ENCODE results near the gene RIC8B. TPM values are rescaled to one million over a fixed set of nuclear protein-coding genes. Genes with fewer than 3 reads are reported as not detected.

RIC8B gene
- total RNA-seq, 2 donors from 2014 or later = 19.6 to 23.3 TPM

GRCh38 chr12:106819991-106820390 is 45.5 kb downstream of the RIC8B start:
- TF ChIP-seq, protein P1, sequence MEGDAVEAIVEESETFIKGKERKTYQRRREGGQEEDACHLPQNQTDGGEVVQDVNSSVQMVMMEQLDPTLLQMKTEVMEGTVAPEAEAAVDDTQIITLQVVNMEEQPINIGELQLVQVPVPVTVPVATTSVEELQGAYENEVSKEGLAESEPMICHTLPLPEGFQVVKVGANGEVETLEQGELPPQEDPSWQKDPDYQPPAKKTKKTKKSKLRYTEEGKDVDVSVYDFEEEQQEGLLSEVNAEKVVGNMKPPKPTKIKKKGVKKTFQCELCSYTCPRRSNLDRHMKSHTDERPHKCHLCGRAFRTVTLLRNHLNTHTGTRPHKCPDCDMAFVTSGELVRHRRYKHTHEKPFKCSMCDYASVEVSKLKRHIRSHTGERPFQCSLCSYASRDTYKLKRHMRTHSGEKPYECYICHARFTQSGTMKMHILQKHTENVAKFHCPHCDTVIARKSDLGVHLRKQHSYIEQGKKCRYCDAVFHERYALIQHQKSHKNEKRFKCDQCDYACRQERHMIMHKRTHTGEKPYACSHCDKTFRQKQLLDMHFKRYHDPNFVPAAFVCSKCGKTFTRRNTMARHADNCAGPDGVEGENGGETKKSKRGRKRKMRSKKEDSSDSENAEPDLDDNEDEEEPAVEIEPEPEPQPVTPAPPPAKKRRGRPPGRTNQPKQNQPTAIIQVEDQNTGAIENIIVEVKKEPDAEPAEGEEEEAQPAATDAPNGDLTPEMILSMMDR (conservative IDR thresholded peaks at IDR 0.05) = no peak
- Histone ChIP-seq H3K9ac (ENCODE audit: extremely low read depth, low read length, poor library complexity, severe bottlenecking) (no peak overlapping the region), H3K27me3 (ENCODE audit: control insufficient read depth, insufficient read depth, low read length, poor library complexity, severe bottlenecking) (no peaks in the 10 kb centered on the region), H3K4me3 (ENCODE audit: low read length) (no peak overlapping the region), H3K27ac (ENCODE audit: low read depth, low read length) (peak overlapping the region; percentile 47), H3K36me3 (ENCODE audit: control insufficient read depth, insufficient read depth, low read length) (peaks cover 23% of the 10 kb centered on the region), H3K9me3 (ENCODE audit: control insufficient read depth, low read length) (no peaks in the 10 kb centered on the region), H3K4me1 (ENCODE audit: control insufficient read depth, insufficient read depth, low read length) (no peaks in the 10 kb centered on the region)
- Mint-ChIP-seq H3K4me3 (no peak overlapping the region), H3K27ac (no peak overlapping the region), H3K27me3 (ENCODE audit: insufficient read depth) (no peaks in the 10 kb centered on the region), H3K36me3 (ENCODE audit: low read depth) (peaks cover 37% of the 10 kb centered on the region), H3K9me3 (no peaks in the 10 kb centered on the region), H3K4me1 (peaks cover 12% of the 10 kb centered on the region)
- no peak for DNase-seq
- WGBS, 2 experiments (ENCODE audit: insufficient coverage in 1 of 2, insufficient read length in 1 of 2) = 83 to 100% methylated on average over 1 of the region's 1 CpG

GRCh38 chr12:106831699-106832098 is 57.2 kb downstream of the RIC8B start:
- H3K4me3 Mint-ChIP-seq = no peak overlapping the region
- no peaks in the 10 kb centered on the region for H3K36me3 ChIP-seq (ENCODE audit: control insufficient read depth, insufficient read depth, low read length)
- no peaks in the 10 kb centered on the region for H3K4me1 ChIP-seq (ENCODE audit: control insufficient read depth, insufficient read depth, low read length)
- H3K4me1 Mint-ChIP-seq = peaks cover 6% of the 10 kb centered on the region
- H3K9me3 Mint-ChIP-seq = no peaks in the 10 kb centered on the region
- TF ChIP-seq, protein P1 (conservative IDR thresholded peaks at IDR 0.05) = no peak
- no peak overlapping the region for H3K27ac ChIP-seq (ENCODE audit: low read depth, low read length)
- no peak overlapping the region for H3K4me3 ChIP-seq (ENCODE audit: low read length)
- no peaks in the 10 kb centered on the region for H3K27me3 ChIP-seq (ENCODE audit: control insufficient read depth, insufficient read depth, low read length, poor library complexity, severe bottlenecking)
- H3K9ac ChIP-seq (ENCODE audit: extremely low read depth, low read length, poor library complexity, severe bottlenecking) = no peak overlapping the region
- H3K27me3 Mint-ChIP-seq (ENCODE audit: insufficient read depth) = no peaks in the 10 kb centered on the region
- WGBS, 2 experiments (ENCODE audit: insufficient coverage in 1 of 2, insufficient read length in 1 of 2) = 92 to 97% methylated on average over 4 of the region's 4 CpGs
- H3K36me3 Mint-ChIP-seq (ENCODE audit: low read depth) = peaks cover 16% of the 10 kb centered on the region
- no peak overlapping the region for H3K27ac Mint-ChIP-seq
- no peaks in the 10 kb centered on the region for H3K9me3 ChIP-seq (ENCODE audit: control insufficient read depth, low read length)
- peak; percentile 56 for DNase-seq

GRCh38 chr12:106837782-106838181 is 63.3 kb downstream of the RIC8B start:
- Mint-ChIP-seq H3K9me3 (no peaks in the 10 kb centered on the region), H3K27ac (no peak overlapping the region), H3K4me3 (no peak overlapping the region), H3K36me3 (ENCODE audit: low read depth) (peaks cover 17% of the 10 kb centered on the region), H3K4me1 (peaks cover 17% of the 10 kb centered on the region), H3K27me3 (ENCODE audit: insufficient read depth) (no peaks in the 10 kb centered on the region)
- peaks cover 4% of the 10 kb centered on the region for H3K36me3 ChIP-seq (ENCODE audit: control insufficient read depth, insufficient read depth, low read length)
- TF ChIP-seq, protein P1 (conservative IDR thresholded peaks at IDR 0.05) = no peak
- no peaks in the 10 kb centered on the region for H3K9me3 ChIP-seq (ENCODE audit: control insufficient read depth, low read length)
- H3K27me3 ChIP-seq (ENCODE audit: control insufficient read depth, insufficient read depth, low read length, poor library complexity, severe bottlenecking) = no peaks in the 10 kb centered on the region
- no peak overlapping the region for H3K27ac ChIP-seq (ENCODE audit: low read depth, low read length)
- 93 to 100% methylated on average over 1 to 8 of the region's 8 CpGs for WGBS, 2 experiments (ENCODE audit: insufficient coverage in 1 of 2, insufficient read length in 1 of 2)
- H3K9ac ChIP-seq (ENCODE audit: extremely low read depth, low read length, poor library complexity, severe bottlenecking) = no peak overlapping the region
- H3K4me1 ChIP-seq (ENCODE audit: control insufficient read depth, insufficient read depth, low read length) = peaks cover 3% of the 10 kb centered on the region
- DNase-seq = no peak
- H3K4me3 ChIP-seq (ENCODE audit: low read length) = no peak overlapping the region

All from endodermal cell (in vitro differentiated cells).